HTR-8/SVneo (cell line): ENCODE data around the gene WDR31.
"Not testable (repeated sequence)": the region's sequence is repeated elsewhere in the genome, so short reads cannot be mapped to it uniquely, and the experiment has no call there.

Source experiments
- DNase-seq: peaks from one replicate; pipeline ENCODE4 v3.0.0; 2011; ENCODE audit warnings: low spot score, mixed read lengths; ENCODE audit not compliant: insufficient read length
- FAIRE-seq: peaks from 2 replicates; lab custom pipeline; 2011; peaks lifted over from hg19 to GRCh38; lab: Jason Lieb, UNC

WDR31 gene

DNA sequence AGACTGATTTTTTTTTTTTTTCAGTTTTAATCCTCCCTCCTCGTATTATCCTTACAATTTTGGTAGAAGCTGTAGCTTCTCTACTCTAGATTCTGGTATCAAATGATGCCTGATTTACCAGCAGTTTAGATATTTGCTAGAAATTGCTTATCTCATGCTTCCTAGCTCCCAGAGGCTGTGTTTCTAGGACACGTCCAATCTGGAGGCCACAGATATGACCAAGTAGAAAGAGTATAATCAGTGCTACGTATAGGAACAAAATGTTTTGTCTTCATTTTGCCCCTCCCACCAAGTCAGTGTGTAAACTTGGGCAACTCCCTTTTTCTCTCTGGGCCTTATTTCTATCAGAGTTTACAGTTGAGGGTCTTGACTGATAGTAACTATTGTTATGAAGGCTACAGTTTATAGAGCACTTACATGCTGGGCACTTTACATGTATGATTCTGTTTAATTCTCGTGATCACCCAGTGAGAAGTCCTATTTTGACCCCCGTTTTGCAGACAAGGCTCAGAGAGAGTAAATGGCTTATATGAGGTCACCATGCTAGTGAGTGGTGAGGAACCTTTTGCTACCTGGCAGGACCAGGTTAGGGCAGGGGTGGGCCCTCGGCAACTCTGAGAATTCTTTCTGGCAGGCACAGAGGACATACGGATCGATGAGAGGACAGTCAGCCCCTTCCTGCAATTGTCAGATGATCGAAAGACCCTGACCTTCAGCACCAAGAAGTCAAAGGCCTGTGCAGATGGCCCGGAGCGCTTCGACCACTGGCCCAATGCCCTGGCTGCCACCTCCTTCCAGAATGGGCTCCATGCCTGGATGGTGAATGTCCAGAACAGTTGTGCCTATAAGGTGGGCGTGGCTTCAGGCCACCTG lies 29.1 kb upstream of the WDR31 start:
- DNase-seq (no peak), FAIRE-seq (no peak)

DNA sequence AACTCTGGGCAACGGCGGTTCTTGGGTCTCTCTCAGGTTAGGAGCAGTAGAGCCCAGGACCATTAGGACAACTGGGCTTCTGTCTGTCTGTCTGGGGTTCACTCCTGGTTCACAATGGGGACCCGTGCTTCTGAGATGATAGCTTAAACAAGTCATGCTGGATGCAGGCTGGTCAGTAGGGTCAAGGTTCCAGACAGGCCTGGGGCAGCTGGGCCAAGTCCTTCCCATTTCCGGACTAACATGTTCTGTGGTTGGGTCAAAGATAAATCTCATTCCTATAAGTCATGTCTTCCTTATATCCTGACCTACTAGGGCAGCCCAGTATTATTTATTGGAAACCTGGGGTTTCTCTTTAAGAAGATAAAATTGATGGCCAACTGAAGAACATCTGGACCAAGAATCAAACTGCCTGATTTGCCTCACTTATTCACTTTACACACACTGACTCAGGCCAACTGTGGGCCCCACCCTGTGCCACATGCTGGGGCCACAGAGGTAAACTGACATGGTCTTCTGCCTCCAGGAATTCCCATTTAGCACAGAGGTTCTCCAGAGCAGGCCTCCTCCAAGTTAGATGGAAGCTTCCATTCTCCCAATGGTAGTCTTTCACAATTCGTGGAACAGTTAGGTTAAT lies 28.4 kb upstream of the WDR31 start:
- FAIRE-seq: no peak
- no peak for DNase-seq

DNA sequence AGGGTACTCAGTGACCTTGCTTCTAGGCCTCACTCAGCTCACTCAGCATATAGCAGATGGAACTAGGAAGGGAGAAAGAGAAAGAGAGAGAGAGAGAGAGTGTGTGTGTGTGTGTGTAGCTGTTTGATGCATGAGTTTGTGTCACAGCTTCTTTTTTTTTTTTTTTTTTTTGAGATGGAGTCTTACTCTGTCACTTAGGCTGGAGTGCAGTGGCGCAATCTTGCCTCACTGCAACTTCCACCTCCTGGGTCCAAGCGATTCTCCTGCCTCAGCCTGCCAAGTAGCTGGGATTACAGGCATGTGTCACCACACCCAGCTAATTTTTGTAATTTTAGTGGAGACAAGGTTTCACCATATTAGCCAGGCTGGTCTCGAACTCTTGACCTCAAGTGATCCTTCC lies 25.6 kb upstream of the WDR31 start:
- DNase-seq: not testable (repeated sequence)

DNA sequence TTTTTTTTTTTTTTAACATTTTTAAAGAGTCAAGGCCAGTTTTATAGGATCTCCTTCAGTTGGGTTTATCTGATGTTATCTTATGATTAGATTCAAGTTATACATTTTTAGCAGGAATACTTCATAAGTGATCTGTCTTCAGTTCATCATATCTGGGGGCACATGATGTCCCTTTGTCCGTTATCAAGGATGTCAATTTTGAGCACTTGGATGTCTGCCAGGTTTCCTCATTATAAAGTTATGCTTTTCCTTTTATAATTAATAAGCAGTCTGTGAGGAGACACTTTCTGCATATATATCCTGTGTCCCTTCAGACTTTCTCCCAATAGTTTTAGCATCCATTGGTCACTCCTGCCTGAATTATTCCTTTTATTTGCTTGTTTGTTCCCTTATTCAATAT lies 24.9 kb upstream of the WDR31 start:
- FAIRE-seq (no peak), DNase-seq (no peak)

More for the DNA sequence above, 25.6 kb upstream of the WDR31 start:
- FAIRE-seq: not testable (repeated sequence)

DNA sequence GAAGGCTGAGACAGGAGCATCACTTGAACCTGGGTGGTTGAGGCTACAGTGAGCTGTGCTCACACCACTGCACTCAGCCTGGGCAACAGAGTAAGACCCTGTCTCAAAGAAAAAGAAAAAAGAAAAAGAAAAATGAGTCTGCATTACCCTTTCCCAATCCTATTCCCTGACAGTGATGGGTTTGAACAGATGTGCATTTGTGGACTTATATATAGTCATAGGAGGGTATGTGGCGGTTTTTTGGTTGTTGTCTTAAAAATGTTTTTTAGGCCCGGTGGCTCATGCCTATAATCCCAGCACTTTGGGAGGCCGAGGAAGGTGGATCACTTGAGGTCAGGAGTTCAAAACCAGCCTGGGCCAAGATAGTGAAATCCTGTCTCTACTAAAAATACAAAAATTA lies 23.3 kb upstream of the WDR31 start:
- FAIRE-seq: no peak
- DNase-seq: no peak

DNA sequence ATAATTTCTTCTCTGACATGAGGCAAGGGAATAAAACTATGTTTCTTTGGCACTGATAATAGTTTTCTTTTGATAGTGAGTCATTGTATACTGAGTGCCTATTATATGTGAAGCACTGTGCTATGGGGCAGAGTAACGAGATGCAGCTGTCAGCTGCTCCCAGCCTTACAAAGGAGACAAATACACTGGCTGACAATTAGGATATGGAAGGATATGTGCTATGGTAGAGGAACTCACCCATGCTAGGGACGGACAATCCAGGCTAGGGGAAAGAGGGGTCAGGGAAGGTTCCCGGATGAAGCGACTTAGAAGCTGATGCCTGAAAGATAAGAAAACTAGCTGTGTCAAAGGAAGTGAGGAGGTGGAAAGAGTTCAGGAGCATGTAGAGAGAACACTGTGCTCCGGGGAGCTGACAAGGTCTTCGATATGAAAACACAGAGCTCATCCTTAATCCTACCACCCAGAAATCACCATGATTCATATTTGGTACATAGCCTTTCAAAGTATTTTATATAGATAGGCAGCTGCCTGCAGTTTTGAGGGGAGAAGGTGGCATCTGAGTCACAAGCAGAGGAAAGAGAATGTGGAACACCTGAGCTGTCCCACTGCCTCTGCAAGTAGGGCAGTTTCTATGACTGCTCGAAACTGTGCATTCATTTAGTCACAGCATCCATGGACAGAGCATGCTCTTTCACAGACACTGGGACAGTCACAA lies 21.4 kb upstream of the WDR31 start:
- FAIRE-seq (no peak), DNase-seq (no peak)

DNA sequence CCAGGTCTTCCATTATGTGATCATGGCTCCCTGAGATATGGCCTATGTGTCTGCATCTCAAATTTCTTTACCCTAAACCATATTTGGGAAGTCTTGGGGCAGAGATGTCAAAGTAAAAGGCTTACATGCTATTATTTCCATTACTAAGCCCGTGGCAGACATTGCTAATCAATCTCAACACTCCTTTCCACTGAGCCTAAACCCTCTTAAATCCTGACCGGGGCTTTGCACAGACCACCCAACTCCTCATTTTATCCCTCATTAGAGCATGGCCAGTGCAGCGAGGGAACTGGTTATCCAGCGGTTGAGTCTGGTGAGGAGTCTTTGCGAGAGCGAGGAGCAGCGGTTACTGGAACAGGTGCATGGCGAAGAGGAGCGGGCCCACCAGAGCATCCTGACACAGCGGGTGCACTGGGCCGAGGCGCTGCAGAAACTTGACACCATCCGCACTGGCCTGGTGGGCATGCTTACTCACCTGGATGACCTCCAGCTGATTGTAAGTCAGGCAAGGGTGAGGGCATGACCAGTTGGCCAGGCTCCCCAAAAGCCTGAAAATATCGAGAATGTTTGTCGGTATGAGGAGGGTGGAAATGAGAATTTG lies 20.3 kb upstream of the WDR31 start:
- FAIRE-seq (no peak), DNase-seq (no peak)

DNA sequence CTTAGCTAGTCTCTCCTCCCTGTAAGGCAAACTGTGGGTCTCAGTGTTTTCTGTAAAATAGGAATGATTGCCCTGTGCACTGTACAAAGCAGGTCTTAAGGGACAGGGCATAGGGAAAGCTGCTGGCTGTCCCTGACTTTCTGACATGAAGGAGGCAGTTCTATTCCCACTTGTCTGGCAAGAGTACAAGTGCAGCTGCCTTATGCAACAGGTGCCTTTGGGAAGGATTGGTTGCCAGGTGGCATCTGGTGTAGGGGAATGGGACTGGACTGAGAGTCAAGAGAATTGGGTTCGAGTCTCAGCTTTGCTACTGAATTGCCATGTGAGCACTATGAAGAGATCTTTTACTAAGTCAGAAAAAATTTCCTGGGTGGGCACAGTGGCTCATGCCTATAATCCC lies 19.3 kb upstream of the WDR31 start:
- DNase-seq: no peak
- no peak for FAIRE-seq

DNA sequence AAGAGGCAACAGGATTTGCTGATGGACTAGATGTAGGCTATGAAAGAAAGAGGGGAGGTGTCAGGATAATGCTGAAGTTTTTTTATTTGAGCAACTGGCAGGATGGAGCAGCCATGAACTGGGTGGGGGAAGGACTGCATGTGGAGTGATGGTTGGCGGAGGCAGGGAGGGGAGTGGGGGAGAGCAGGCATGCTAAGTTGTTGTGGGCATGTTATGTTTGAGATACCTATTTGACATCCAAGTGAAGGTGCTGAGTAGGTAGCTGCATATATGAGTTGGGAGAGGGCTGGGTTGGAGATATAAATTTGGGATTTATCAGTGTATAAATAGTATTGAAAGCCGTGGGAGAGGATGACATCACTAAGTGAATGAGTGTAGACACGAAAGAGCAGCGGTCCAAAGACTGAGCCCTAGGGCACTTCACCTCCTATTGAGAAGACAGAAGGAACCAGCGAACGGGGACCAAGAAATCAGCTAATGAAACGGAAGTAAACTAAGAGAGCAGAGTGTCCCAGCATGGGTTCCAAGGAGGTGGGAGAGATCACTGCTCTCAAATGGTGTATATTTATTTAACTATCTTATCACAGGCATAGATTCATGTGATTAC lies 16.7 kb upstream of the WDR31 start:
- no peak for DNase-seq
- FAIRE-seq: no peak

DNA sequence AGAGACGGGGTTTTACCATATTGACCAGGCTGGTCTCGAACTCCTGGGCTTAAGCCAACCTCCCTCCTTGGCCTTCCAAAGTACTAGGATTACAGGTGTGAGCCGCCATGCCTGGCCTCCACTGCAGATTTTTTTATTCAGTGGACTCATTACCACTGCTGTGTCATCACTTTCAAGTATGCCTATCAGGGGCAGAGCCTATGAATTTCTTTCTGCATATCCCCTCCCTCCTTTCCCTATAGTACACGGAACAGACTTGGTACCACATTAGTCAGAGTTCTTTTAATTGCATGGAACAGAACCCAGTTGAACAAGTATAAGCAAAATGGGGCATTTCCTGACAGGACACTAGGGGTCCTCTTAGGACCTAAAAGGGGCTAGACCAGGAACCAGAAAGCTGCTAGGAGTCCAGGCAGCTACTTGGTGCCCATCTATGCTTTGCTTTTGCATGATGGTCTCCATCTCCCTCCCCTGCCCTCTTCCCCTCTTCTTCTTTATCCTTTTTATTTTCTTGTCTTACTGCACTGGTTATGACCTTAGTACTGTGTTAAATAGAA lies 15.0 kb upstream of the WDR31 start:
- peak; percentile 22 for DNase-seq
- FAIRE-seq: no peak

DNA sequence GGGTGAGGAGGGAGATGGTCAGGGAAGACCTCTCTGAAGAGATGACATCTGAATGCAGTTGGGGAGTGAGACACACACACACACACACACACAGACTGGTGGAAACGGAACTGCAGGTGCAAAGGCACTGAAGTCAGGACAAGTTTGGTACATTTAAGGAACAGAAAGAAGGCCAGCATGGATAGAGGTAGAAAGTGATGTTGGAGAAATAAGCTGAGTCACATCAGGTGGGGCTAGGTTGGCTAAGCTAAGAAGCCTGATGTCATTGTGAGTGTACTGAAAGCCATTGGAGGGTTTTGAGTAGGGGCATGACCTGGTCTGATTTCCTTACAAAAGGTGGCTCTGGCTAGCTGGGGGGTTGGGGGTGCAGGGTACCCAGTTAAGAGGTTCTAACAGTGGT lies 12.3 kb upstream of the WDR31 start:
- FAIRE-seq: no peak
- DNase-seq: no peak

DNA sequence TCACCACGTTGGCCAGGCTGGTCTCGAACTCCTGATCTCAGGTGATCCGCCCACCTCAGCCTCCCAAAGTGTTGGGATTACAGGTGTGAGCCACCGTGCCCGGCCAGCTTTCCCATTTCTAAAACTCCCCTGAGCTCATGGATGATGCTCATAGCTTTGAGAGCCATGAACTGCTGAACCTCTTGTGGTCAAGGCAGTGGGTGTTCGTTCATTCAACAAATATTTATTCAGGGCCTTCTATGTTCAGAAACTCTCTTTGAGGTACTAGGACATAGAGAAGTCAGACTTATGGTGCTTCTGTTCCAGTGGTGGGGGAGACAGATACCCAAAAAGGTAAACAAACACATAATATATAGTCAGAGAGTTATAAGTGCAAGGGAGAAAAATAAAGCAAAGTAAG lies 11.9 kb upstream of the WDR31 start:
- FAIRE-seq (no peak), DNase-seq (no peak)

DNA sequence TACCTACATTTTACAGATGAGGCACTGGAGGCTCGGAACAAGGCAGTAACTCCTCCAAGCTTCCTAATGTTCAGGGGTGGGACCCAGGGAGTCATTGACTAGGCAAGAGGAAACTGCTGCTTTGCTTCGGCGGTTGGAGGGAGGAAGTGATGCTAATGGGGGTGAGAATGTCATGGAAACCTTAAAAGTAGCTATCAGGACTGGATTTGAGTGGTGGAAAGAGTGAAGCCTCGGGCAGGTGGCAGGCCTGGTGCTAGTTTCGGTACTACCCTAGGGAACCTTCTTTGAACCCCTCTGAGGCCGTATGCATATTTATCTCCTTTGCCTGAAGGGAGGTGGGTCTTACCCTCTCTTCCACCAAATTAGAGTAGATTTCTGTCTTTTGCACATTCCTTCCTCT lies 10.9 kb upstream of the WDR31 start:
- no peak for FAIRE-seq
- no peak for DNase-seq

DNA sequence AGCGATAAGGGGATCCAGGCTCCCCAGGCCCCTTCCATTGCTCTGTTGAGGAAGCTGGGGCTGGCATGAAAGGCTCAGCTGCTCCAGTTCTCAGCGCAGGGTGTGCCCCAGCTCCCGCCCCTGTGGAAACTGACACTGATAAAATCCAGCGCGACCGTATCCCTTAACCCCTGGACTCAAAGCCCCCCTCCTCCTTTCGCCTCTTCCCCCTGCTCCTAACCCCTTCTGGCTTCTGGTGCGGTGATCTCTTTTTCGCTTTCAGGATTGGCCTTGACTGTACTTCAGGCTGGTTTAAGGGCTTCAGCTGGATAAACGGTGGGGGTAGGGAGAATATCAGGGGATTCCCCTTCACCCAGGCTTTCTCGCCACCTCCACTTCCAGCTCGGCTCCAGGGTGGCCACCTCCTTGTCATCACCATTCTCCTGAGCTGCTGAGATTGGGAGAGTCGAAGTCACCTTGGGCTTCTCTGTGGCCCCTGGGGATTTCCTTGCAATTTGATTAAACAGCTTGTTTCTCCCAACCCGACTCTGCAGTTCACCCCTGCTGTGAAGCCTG lies 10.1 kb upstream of the WDR31 start:
- DNase-seq: no peak
- no peak for FAIRE-seq

DNA sequence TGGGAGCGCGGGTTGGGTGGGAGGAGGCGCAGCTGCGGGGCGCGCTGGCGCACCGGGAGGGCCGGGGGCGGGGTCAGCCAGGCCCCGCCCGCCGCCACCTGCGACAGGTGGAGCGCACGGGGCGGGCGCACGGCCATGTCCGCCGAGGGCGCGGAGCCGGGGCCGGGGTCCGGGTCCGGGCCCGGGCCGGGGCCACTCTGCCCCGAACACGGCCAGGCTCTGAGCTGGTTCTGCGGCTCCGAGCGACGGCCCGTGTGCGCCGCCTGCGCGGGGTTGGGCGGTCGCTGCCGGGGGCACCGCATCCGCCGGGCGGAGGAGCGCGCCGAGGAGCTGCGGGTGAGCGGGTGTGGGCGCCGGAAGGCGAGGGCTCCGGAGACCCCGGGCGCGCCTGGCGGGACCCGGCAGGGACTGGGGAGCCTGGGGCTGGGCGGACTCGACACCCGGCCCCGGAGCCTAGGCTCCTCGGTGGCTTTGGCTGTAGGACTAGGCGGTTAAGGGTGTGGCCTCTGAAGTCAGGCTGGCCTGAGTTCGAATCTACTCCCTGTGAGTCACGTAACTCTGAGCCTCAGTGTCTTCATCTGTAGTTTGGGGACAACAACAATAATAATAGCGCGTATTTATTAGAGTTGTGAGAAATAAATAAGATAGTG lies 9.5 kb upstream of the WDR31 start, which contains the start of gene BSPRY:
Gene BSPRY (plus strand): TSS at position 97 of the 650 bp plus-strand sequence. CDS start 39 bp downstream, at position 136.
- no peak for DNase-seq
- no peak for FAIRE-seq

DNA sequence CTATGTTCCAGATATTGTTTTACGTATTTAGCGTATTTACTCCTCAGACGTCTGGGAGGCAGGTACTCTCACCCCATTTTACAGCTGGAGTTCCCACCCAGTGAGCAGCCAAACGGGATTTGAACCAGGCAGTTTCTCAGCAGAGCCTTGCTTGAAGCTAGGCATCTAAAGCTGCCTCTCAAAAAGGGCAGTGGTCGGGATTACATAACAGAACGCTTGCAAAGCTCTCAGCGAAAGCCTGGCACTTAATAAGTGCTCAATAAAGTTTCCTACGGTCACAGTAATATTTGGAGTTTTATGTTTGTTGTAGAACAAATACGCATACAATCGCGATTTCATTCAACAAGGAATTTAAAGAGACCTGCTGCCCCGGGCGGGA lies 9.0 kb upstream of the WDR31 start:
- FAIRE-seq (no peak), DNase-seq (no peak)

DNA sequence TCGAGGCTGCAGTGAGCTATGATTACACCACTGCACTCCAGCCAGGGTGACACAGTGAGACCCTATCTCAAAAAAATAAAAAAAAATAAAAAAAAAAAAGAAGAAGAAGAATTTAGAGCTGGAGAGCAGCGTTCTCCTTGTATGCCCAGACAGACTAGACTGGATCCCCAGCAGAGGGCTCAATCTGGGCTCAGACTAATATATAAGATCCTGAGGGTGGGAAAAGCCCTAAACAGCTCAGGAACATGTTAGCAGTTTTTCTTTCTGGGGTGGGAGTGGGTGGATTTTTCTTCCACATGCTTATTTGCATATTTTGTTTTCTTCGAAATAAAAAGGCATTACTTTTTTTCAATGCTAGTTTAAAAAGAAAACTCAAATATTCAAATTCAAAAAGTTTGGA lies 8.4 kb upstream of the WDR31 start:
- no peak for DNase-seq
- FAIRE-seq: no peak

DNA sequence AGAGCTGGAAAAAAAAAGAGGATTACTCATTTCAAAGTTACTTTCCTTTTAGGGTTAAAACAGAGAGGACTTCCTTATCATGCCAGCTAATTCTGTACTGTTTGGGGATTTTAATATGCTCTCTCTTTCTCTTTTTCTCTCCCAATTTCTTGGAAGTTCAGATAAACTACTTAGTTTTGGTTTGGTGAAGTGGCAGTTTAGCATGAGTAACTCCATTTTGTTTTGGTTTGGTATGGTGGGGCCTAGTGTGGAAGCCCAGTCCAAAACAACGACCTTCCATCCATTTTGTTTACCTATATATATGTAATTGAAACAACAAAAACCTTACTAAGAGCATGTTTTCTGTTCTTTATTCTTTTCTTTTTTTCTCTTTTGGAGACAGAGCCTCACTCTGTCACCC lies 5.6 kb upstream of the WDR31 start:
- no peak for FAIRE-seq

DNA sequence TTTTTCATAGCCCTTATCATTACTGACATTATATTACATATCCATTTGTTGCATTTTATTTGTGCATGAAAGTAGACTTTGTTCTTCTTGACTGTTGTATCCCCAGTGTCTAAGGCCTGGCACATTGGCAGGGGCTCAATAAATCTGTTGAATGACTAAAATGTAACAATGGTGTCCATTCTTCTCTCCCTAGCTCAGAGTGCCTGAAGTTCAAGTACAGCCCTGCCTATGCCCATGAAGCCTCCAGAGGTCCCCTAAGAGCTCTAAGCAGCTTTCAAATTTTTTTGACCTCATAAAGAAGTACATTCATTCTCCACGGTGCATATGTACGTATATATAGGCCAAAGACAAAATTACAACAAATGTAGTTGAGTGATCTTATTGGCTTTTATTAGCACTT lies 5.1 kb upstream of the WDR31 start:
- FAIRE-seq: no peak
- no peak for DNase-seq

More for the DNA sequence above, 5.6 kb upstream of the WDR31 start:
- no peak for DNase-seq
